RWPE1 (cell line): ENCODE measurements around the gene NEK1.

Experiments used
- CTCF ChIA-PET: fragments of 350-600 bp; sonication (Branson Sonifier 250); formaldehyde crosslinking; extraction: SDS; loops from one replicate; lab custom pipeline; 2021; lab: Yijun Ruan, JAX
- POLR2A ChIA-PET: fragments of 400-600 bp; formaldehyde crosslinking; extraction: SDS; loops from one replicate; lab custom pipeline; 2020; ENCODE audit warnings: antibody characterized with exemption; ENCODE audit not compliant: low non-redundant PET; lab: Yijun Ruan, JAX
- DNase-seq: peaks from one replicate; pipeline ENCODE4 v3.0.0; 2012; ENCODE audit warnings: low spot score
- H3K27ac ChIP-seq: fragments of 450-650 bp; 2 replicates; pipeline ENCODE4 v1.5.1; 2017
- CTCF ChIP-seq: fragments of 450-650 bp; conservative IDR thresholded peaks from 2 replicates; pipeline ENCODE4 v1.5.1; 2017; ENCODE audit warnings: low read depth, mild to moderate bottlenecking

The NEK1 gene

GRCh38 chr4:169617306-169617705 is 4.9 kb upstream of the NEK1 start:
- POLR2A ChIA-PET, result no interaction called here
- no peak overlapping the region for H3K27ac ChIP-seq
- no peak for TF ChIP-seq CTCF
- DNase-seq, result no peak
- CTCF ChIA-PET, result no interaction called here

- H3K27ac ChIP-seq, result no peak overlapping the region
- TF ChIP-seq CTCF, result no peak
- DNase-seq, result no peak
- ChIA-PET CTCF (interaction anchor here (0.7 kb wide), 1 partner anchor 586 kb away, joined by 4 read pairs; no protein-coding TSS in a partner anchor), POLR2A (no interaction called here)
Measured at GRCh38 chr4:169616846-169617245, 4.5 kb upstream of the NEK1 start.

- ChIA-PET POLR2A (no interaction called here), CTCF (interaction anchor here (0.6 kb wide), 1 partner anchor 134 kb away, joined by 5 read pairs; no protein-coding TSS in a partner anchor)
- no peak for TF ChIP-seq CTCF
- no peak for DNase-seq
- no peak overlapping the region for H3K27ac ChIP-seq
Measured at GRCh38 chr4:169615467-169616106, 3.2 kb upstream of the NEK1 start.

GRCh38 chr4:169612871-169613859 is 782 bp upstream of the NEK1 start:
- H3K27ac ChIP-seq, result peak overlapping the region; percentile 96
- peak; percentile 81 for TF ChIP-seq CTCF
- ChIA-PET POLR2A (no interaction called here), CTCF (interaction anchor here (0.6 to 1.5 kb wide), 12 partner anchors 9 to 638 kb away, joined by 3 to 6 read pairs (median 3); no protein-coding TSS in a partner anchor)
- peak; percentile 64 for DNase-seq

- H3K27ac ChIP-seq, result no peak overlapping the region
- ChIA-PET CTCF (no interaction called here), POLR2A (no interaction called here)
- TF ChIP-seq CTCF, result no peak
- no peak for DNase-seq
Measured at GRCh38 chr4:169611157-169611556, 1.2 kb downstream of the NEK1 start.

GRCh38 chr4:169604903-169605331 is 7.5 kb downstream of the NEK1 start:
- no peak overlapping the region for H3K27ac ChIP-seq
- no peak for TF ChIP-seq CTCF
- POLR2A ChIA-PET, result no interaction called here
- DNase-seq, result no peak
- CTCF ChIA-PET, result no interaction called here
